PFSK-1 (cell line): ENCODE measurements around the gene CRBN.

Experiments
- POLR2AphosphoS5 ChIP-seq: IDR thresholded peaks from 2 replicates; pipeline ENCODE4 v1.6.1; 2012; ENCODE audit warnings: low read depth, mild to moderate bottlenecking, control low read depth, low read length, moderate library complexity
- TAF1 ChIP-seq: IDR thresholded peaks from 2 replicates; pipeline ENCODE4 v1.6.1; 2012; ENCODE audit warnings: low read length, control low read depth, borderline replicate concordance; ENCODE audit not compliant: insufficient read depth

- TF ChIP-seq TAF1 (no peak), POLR2AphosphoS5 (no peak)
Observed at GRCh38 chr3:3154879-3155610, 24.4 kb downstream of the CRBN start.
